SK-N-SH treated with all-trans-retinoic acid at 6 μM for 48 hours (cell line): ENCODE results near the gene TEX29.

Source experiments
- SNAI2 ChIP-seq: fragments of 250-450 bp; sonication (Bioruptor Pico); IDR thresholded peaks from 2 replicates; pipeline ENCODE4 v1.5.0; 2020; ENCODE audit warnings: mild to moderate bottlenecking, moderate library complexity
- ZNF565 ChIP-seq: fragments of 450-650 bp; formaldehyde crosslinking; conservative IDR thresholded peaks from 2 replicates; pipeline ENCODE4 v1.5.0; 2020; ENCODE audit warnings: low read depth, mild to moderate bottlenecking, moderate library complexity
- TF ChIP-seq, protein P1 (sequence below): fragments of 250-450 bp; sonication (Bioruptor Pico); IDR thresholded peaks from 2 replicates; pipeline ENCODE4 v1.8.0; 2020; ENCODE audit warnings: mild to moderate bottlenecking, moderate library complexity, borderline replicate concordance

DNA sequence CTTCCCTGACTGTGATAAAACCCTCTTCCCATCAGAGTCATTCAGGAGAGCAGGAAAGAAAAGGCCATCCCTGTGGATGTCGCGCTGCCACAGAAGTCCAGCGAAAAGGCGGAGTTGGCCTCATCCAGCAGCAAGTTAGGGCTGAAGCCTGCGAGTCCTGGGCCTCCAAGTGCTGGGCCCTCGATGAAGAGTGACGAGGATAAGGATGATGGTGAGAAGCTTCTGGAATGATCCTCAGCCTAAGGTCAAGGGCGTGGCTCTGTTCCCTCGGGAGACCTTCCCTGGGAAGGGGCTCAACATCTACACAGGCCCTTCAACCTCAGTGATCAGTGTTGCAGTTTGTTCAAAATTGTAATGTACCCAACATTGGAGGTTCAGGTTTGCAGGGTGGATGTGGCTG is 22.3 kb downstream of the TEX29 start:
- TF ChIP-seq, protein P1, sequence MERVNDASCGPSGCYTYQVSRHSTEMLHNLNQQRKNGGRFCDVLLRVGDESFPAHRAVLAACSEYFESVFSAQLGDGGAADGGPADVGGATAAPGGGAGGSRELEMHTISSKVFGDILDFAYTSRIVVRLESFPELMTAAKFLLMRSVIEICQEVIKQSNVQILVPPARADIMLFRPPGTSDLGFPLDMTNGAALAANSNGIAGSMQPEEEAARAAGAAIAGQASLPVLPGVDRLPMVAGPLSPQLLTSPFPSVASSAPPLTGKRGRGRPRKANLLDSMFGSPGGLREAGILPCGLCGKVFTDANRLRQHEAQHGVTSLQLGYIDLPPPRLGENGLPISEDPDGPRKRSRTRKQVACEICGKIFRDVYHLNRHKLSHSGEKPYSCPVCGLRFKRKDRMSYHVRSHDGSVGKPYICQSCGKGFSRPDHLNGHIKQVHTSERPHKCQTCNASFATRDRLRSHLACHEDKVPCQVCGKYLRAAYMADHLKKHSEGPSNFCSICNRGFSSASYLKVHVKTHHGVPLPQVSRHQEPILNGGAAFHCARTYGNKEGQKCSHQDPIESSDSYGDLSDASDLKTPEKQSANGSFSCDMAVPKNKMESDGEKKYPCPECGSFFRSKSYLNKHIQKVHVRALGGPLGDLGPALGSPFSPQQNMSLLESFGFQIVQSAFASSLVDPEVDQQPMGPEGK, result no peak
- no peak for TF ChIP-seq SNAI2 (CRISPR knock-in tag)
- no peak for TF ChIP-seq ZNF565 (CRISPR knock-in tag)
